GM10847 (cell line): ENCODE results near the gene SPRED1.

Source experiments
- POLR2A ChIP-seq: IDR thresholded peaks from 2 replicates; pipeline ENCODE4 v1.6.1; 2011; ENCODE audit not compliant: insufficient read length; ENCODE audit errors: extremely low read depth

SPRED1 gene

GRCh38 chr15:38373016-38373415, 120.4 kb downstream of the SPRED1 start:
- no peak for TF ChIP-seq POLR2A

- no peak for TF ChIP-seq POLR2A
Measured at GRCh38 chr15:38374029-38374428, 121.4 kb downstream of the SPRED1 start.

GRCh38 chr15:38374556-38374955, 121.9 kb downstream of the SPRED1 start:
- TF ChIP-seq POLR2A, result no peak

DNA sequence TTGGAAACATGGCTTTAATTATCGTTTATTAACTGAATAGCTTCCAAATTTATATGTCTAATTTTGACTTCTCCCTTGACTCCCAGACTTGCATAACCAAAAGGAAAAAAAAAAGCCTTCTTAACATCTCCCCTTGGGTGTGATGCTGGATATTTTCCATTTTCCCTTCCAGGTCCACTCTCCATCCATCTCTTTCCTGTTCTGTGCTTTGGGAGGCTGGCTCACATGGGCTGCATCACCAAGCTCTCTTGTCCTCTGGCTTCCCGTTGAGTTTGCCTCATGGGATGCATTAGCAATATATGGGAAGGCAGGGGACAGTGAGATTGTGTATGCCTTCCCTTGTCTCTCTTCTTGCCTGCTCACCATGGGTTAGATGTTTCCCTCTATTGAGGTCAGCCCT, 123.4 kb downstream of the SPRED1 start:
- no peak for TF ChIP-seq POLR2A

DNA sequence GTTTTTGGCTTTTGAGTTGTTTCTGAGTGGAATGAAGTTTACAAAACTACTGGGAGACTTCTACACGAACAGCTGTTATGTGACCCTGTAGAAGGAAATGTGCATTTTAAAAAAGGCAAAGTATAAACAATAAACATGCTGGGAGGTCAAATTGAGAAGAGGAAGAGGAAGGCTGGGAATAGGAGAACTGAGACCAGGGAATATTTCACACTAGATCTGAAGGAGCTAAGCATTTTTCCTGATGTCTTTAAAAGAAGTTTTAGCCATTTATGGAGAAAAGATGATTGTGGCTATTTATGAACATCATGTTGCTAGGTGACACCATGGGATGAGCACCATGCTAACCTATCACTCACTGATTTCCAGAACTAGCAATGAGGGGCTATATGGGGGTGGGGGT, 125.0 kb downstream of the SPRED1 start:
- no peak for TF ChIP-seq POLR2A

- no peak for TF ChIP-seq POLR2A
Measured at GRCh38 chr15:38378161-38378560, 125.5 kb downstream of the SPRED1 start.

DNA sequence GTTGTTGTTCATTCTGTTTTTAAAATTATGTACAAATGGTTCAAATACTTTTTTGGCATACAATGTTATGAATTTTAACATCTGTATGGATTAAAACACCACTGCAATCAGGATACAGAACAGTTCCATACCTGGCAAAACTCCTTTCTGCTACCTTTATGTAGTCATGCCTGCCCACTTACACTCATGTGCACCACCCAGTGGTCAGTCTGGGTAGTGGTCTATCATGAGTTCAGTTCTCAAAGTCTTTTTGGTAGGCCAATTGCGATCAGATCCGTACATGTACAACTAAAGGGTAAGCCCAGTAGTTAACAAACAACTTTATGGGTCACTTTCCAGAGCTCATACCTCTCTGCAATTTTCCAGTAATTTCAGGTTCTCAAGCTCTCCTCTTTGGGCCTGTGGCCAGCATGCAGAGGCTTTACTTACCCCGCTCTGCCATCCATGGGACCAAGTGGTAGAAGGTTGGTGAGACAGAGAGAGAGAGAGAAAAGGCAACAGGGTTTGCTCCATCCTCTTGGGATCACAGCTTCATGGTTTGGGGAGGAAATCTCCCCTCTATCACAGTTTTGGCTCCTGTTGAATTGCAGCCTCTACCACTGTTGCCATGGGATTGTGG, 137.4 kb downstream of the SPRED1 start:
- TF ChIP-seq POLR2A, result no peak

- TF ChIP-seq POLR2A, result no peak
Measured at GRCh38 chr15:38391191-38391590, 138.6 kb downstream of the SPRED1 start.

DNA sequence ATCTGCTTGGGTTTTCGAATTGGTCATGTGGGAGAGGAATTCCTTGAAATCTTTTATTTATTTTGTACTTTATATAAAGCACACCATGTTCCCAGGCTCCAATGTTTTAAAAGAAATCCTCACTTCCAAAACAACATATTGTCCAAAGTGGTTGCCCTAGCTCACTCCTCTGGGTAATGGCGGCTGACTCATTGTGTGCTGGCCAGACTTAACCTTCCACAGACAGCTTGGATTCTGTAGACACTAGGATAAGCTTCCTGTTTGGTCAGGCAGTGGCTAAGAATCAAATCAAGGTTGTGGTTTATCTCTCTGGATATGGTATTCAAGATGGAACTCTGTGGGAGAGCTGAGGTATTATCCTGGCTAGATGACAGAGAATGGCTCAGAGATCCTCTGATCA, 145.5 kb downstream of the SPRED1 start:
- no peak for TF ChIP-seq POLR2A

DNA sequence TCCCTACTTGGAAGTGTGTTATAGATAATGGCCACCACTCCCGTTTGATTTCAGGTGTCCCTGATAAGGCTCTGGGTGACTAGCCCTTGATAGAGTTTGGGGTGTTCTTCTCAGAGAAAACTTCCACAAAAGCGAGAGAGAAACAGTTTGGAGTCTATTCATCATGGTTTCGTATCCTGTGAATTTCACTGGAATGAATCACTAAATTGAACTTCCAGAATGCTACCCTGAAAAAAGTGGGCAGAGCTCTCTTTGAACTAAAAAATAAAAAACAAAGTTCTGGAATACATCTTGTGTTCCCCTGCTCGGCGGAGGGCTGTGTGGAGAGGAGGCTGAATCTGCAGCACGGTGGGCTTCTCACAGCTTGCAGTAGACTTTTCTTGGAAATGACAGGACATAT, 148.5 kb downstream of the SPRED1 start:
- TF ChIP-seq POLR2A, result no peak

DNA sequence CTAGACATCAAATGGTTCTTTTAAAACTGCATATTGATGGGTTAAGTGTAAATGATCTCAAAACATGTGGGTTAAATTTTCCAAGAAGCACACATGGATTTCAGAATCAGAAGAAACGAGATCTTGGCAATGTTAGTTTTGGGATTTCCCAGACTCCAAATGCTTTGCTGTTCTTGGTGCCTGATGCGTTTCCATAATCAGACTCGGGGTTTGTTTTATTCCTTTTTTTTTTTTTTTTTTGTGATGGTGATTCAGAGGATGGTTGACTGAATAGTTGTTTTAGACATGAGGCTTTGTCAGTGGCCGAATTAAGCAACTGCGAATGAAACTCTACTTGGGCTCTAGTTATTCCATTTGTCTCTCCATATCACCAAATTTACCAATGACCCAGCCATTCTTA, 149.1 kb downstream of the SPRED1 start:
- TF ChIP-seq POLR2A, result no peak

DNA sequence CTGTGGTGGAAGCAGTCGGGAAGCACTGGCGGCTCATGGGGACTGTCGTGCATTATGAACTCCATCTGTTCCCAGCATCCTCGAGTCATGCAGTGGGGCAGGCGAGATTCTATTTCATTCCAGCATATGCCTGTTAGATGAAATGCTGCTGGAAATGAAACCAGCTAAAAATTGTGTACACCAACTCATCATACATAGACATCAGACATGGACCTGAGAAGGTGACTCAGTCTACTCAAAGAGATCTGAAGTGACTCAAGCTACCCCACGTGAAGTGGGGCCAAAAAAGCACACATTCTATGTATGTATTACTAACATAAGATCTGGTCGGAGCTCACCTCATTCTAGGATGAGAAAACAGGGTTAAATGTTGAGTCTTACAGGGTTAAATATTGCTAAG, 153.8 kb downstream of the SPRED1 start:
- no peak for TF ChIP-seq POLR2A
